GM20000 (cell line): ENCODE data around the gene RTP5.

ENCODE experiments used
- DNase-seq: peaks from one replicate; pipeline ENCODE4 v3.0.0; 2012; ENCODE audit warnings: low spot score
- TF ChIP-seq, protein P1 (sequence below): IDR thresholded peaks from 2 replicates; pipeline ENCODE4 v1.5.1; 2012; ENCODE audit warnings: mild to moderate bottlenecking, control low read depth; ENCODE audit errors: extremely low read depth, missing control alignments

Gene RTP5

GRCh38 chr2:241891315-241891987 lies 21.9 kb downstream of the RTP5 start:
- TF ChIP-seq, protein P1, sequence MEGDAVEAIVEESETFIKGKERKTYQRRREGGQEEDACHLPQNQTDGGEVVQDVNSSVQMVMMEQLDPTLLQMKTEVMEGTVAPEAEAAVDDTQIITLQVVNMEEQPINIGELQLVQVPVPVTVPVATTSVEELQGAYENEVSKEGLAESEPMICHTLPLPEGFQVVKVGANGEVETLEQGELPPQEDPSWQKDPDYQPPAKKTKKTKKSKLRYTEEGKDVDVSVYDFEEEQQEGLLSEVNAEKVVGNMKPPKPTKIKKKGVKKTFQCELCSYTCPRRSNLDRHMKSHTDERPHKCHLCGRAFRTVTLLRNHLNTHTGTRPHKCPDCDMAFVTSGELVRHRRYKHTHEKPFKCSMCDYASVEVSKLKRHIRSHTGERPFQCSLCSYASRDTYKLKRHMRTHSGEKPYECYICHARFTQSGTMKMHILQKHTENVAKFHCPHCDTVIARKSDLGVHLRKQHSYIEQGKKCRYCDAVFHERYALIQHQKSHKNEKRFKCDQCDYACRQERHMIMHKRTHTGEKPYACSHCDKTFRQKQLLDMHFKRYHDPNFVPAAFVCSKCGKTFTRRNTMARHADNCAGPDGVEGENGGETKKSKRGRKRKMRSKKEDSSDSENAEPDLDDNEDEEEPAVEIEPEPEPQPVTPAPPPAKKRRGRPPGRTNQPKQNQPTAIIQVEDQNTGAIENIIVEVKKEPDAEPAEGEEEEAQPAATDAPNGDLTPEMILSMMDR: no peak
- no peak for DNase-seq

GRCh38 chr2:241891988-241892298 lies 22.4 kb downstream of the RTP5 start:
- no peak for DNase-seq
- TF ChIP-seq, protein P1: no peak

DNA sequence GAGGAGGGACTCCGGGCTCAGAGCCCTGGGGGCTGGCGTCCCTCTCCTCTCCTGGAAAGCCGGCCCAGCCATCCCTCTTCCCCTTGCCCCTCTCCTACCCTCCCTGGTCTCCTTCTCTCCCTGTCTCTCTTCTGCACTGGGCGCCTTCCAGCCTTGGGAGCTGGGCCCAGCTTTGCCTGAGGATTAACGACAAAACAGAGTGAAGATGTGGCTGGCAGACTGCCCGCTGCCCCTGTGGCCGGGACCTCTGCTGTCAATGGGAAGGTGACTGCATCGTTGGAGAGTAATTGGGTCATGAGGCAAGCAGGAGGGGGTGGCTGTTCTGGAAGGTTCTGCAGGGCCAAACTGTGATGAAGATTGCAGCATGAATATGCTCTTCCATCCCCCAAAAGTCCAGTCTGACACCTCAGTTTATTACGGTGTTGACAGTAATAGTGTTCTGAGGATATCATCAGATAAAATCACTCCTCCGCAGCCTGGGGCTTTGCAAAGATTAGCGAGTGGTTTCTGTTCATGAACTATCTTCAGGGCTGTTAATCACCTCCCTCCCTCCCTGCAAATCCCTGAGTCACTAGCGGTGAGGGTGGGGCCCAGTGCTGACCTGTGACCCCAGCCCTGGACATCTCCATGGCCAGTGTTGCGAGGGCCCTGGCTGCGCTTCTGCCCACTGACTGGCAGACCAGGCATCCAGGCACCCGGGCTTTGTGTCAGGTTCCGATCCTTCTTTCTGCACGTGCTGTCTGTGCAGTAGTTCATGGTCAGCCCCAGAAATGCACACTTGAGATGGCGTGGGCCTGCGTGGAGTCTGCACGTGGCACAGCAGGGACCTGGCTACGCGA lies 23.0 kb downstream of the RTP5 start:
- no peak for DNase-seq
- TF ChIP-seq, protein P1: no peak

DNA sequence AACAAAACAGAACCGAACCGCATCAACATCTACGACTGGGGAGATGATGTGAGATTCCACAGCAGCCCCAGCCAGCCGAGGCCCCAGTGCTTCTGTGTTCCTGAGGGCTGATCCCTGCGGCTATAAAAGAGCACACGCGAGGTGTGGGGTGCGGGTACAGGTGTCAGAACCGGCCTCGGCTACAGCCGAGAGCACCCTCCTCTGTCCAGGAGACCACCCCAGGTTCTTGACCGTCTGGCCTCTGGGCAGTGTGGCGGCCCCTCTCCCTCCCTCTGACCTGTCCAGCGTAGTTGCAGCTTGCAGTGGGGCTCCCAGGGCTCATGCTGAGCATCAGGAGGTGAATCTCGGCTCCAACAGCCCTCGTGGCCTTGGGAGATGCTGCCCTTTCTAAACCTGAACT lies 23.7 kb downstream of the RTP5 start:
- DNase-seq: no peak

GRCh38 chr2:241894056-241894641 lies 24.6 kb downstream of the RTP5 start:
- TF ChIP-seq, protein P1: no peak
- DNase-seq: no peak

More for the DNA sequence above, 23.7 kb downstream of the RTP5 start:
- TF ChIP-seq, protein P1: no peak

GRCh38 chr2:241894681-241895426 lies 25.3 kb downstream of the RTP5 start:
- TF ChIP-seq, protein P1: no peak
- DNase-seq: no peak

GRCh38 chr2:241895427-241895711 lies 25.8 kb downstream of the RTP5 start:
- TF ChIP-seq, protein P1: no peak
- no peak for DNase-seq
